ENCODE data around the gene SLC39A11.
A peak's percentile ranks its signal among the peaks of the same experiment; 100 is the strongest.

The SLC39A11 gene

GRCh38 chr17:72700226-72700625 lies 392.3 kb downstream of the SLC39A11 start:
- no peak for DNase-seq

GRCh38 chr17:72699545-72699944 lies 392.9 kb downstream of the SLC39A11 start:
- DNase-seq, result peak; percentile 18

DNA sequence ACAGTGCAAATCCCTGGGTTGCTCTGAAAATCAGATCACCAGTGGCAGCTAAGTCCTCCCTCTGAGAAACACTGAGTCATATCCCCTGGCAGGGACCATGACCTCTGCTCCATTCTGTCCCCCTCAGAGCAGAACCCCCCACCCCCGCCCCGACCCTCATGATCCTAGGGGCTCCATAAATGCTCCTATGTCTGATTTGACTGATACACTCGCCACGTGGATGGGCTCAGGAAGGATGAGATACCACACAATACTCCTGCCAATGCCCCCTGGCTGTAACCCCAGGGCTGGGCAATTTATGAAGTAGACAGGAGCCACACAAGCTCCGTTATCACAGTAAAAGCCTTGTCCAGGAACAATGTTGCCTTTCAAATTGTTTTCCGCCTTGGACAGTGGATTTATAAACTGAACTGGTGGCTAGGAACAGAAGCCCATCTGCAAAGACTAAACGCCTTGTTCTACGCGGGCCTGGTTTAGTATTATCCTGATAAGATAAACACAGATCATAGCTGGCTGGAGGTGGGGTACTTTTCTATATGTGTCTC lies 394.8 kb downstream of the SLC39A11 start:
- DNase-seq, result no peak

DNA sequence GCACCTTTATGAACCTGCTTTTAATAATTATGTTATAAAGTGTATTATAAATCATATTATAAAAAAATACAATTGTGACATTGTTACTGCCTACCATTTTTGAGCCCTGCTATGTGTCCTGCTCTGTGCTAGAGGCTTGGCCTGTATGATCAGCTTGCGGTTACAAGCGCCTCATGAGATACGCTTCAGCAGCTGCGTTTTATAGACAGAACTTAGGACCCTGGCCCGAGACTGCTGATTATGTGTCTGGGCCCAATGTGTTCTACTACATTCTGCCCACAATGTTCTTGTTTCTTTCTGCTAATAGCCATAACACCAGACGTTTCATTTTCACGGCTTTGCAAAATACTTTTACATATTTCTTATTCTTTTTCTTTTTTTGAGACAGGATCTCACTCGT lies 395.8 kb downstream of the SLC39A11 start:
- DNase-seq, result no peak

GRCh38 chr17:72696156-72696555 lies 396.3 kb downstream of the SLC39A11 start:
- no peak for DNase-seq

DNA sequence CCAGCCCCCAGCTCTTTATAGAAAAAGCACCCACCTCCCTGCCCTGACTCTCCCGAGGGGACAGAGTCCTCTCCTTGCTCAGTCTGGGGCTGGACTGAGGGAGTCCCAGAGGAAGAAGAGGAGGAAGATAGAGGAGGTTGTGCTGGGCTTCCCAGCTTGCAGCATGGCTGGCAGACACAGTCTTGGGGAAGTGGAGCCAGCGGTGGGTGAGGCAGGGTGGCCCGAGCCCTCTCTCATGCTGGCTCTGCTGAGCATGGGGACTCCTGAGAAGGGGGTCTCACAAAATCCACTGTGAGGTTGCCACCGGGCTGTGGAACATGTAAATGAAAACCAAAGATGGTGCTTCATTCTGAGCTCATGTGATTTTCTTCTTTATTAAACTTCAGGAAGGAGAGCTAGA lies 398.5 kb downstream of the SLC39A11 start:
- DNase-seq, result no peak

- no peak for DNase-seq
Observed at GRCh38 chr17:72693151-72693878, 399.2 kb downstream of the SLC39A11 start.

DNA sequence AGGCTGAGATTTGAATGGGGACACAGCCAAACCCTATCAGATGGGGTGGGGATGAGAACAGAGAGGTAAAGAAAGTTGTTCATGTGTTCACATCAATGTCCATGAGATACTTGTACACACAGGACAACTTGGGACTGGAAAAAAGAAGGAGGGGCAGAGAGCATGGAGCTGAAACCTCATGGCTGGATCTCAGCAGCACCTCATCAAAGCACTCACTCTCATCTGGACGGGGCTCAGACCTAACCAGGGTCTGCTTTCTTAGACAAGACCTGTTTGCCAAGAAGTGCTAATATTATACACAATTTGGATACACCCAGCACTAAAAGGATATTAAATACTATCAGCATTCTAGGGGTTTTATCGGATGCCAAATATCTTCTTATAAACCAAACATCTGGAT lies 399.8 kb downstream of the SLC39A11 start:
- DNase-seq, result no peak

- DNase-seq, result no peak
Observed at GRCh38 chr17:72691586-72691985, 400.9 kb downstream of the SLC39A11 start.

DNA sequence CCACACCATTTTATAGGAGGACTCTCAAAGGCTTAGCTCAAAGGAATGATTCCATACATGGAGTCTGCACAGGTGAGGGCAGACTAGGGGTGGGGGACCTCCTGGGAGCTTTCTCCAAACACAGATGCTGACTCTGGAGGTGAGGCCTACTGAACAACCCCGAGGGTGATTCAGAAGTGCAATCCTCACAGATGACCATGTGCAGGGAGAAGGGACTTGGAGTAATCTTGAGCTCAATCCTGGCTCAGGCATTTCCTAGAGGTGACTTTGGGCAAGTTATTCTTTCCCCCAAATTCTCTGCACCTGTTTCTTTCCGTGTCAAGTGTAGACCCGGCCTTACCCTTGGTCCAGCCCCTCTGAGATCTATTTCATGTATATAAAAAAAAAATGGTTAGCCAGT lies 401.5 kb downstream of the SLC39A11 start:
- no peak for DNase-seq

DNA sequence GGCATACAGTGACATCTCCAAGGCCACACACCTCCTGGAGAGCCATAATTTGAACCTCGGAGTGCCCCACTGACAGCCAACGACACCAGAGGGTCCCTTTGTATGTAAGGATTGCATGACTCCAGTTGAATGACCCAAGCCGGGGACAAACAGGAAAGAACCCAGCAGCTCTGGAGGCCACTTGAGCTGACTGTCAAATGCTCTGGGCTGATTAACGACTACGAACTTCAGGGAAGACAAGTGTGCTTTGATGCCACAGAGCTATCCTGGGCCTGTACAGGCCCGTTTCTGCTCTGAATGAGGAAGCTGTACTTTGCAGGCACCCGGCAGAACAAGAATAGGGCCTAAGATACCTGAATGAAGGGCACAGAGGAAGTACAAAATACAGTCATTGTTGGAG lies 404.6 kb downstream of the SLC39A11 start:
- DNase-seq, result no peak

GRCh38 chr17:72684405-72685020 lies 408.0 kb downstream of the SLC39A11 start:
- DNase-seq, result no peak

- DNase-seq, result no peak
Observed at GRCh38 chr17:72683506-72684404, 408.7 kb downstream of the SLC39A11 start.

- DNase-seq, result no peak
Observed at GRCh38 chr17:72682605-72683004, 409.9 kb downstream of the SLC39A11 start.

GRCh38 chr17:72681844-72682243 lies 410.6 kb downstream of the SLC39A11 start:
- DNase-seq, result no peak

- no peak for DNase-seq
Observed at GRCh38 chr17:72677714-72678390, 414.6 kb downstream of the SLC39A11 start.

GRCh38 chr17:72677108-72677507 lies 415.4 kb downstream of the SLC39A11 start:
- DNase-seq, result no peak

GRCh38 chr17:72672729-72673128 lies 419.8 kb downstream of the SLC39A11 start:
- no peak for DNase-seq

GRCh38 chr17:72671016-72671415 lies 421.5 kb downstream of the SLC39A11 start:
- no peak for DNase-seq

DNA sequence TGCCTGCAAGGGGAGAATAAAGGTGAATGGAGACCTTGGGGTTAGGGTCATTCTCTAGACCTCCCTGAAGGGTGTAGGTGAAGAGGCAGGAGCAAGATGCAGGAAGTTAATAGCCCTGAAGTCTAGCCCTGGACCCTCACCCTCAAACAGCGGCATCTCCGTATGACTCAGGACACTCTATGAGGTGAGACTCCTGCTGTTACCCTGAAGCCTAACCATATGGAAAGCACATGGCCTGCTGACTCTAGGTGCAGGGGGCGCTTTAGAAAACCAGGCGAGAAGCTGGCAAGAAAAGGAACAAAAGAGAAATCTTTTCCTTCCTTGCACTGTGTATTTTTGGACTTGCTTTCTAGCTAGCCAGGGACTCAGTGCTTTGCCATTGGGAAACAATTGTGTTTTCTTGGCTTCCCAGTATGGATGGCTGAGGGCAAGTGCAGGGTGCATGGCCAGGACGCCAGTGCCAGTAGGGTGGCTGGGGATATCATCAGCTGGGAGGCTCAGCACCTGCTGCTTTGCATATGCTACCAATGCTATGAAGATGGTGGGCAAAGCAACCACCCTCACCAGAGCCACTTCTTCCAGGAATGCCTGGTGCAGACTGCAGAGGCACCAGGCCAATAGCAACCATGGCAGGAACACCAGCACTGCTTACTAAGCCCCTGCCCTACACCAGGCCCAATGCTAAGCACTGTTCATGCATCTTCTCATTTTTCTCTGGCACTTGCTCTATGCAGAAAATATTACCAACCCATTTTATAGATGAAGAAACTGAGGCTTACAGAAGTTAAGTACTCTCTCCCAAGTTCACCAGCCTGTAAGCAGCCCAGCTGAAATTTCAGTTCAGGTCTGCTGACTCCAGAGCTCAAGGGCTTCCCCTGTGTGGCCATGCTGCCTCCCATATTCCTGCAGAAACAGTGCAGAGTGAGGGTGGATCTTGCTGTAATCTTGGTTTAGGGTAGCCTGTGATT lies 425.1 kb downstream of the SLC39A11 start:
- DNase-seq, result no peak

Data from activated CD4-positive, alpha-beta T cell treated with anti-CD3 and anti-CD28 coated beads, Interleukin-2, amount 50 U/mL, for 16 hours (primary cell).